Gastroesophageal sphincter (tissue), 4 donors: ENCODE results near the gene PIK3C3. TPM values are rescaled to one million over a fixed set of nuclear protein-coding genes. Genes with fewer than 3 reads are reported as not detected.

ENCODE experiments used
- ATAC-seq: fragments of 150-250 bp; one replicate; pipeline ENCODE4 v1.9.1; 2016; ENCODE audit warnings: mild to moderate bottlenecking, moderate library complexity
- H3K27ac ChIP-seq, 4 donors: fragments of 200-600 bp; sonication (generic) in 3 of 4; 1 replicate in 3 of 4; 2 replicates in 1 of 4; pipeline ENCODE4 v1.5.1; 2016 to 2019
- H3K27me3 ChIP-seq: fragments of 200-600 bp; sonication (generic); one replicate; pipeline ENCODE4 v1.5.1; 2019
- H3K36me3 ChIP-seq, 2 donors: fragments of 200-600 bp; sonication (generic); one replicate each; pipeline ENCODE4 v1.5.1; 2019; ENCODE audit warnings: control low read depth in 1 of 2
- H3K4me1 ChIP-seq, 3 donors: fragments of 200-600 bp; sonication (generic); 1 replicate in 2 of 3; 2 replicates in 1 of 3; pipeline ENCODE4 v1.5.1; 2016 to 2019; ENCODE audit warnings: control low read depth in 2 of 3
- H3K4me3 ChIP-seq, 2 donors: fragments of 200-600 bp; sonication (generic); one replicate each; pipeline ENCODE4 v1.5.1; 2019; ENCODE audit warnings: mild to moderate bottlenecking in 1 of 2, moderate library complexity in 1 of 2
- H3K9me3 ChIP-seq, 3 donors: fragments of 200-600 bp; sonication (generic); one replicate each; pipeline ENCODE4 v1.5.1; 2017 to 2019; ENCODE audit warnings: control low read depth in 2 of 3
- CTCF ChIP-seq, 4 experiments: fragments of 200-600 bp in 2 of 4; fragments of 450-650 bp in 2 of 4; sonication (generic) in 1 of 4; IDR thresholded peaks; one replicate each; pipeline ENCODE4 v1.5.1; 2017 to 2019; ENCODE audit warnings: antibody characterized with exemption in 4 of 4, mild to moderate bottlenecking in 2 of 4, moderate library complexity in 2 of 4
- EP300 ChIP-seq: sonication (generic); formaldehyde crosslinking; IDR thresholded peaks from one replicate; pipeline ENCODE4 v1.6.1; 2017; ENCODE audit warnings: antibody characterized with exemption, mild to moderate bottlenecking
- POLR2A ChIP-seq, 2 donors: fragments of 450-650 bp; IDR thresholded peaks; one replicate each; pipeline ENCODE4 v1.6.1; 2017; ENCODE audit warnings: antibody characterized with exemption in 2 of 2, mild to moderate bottlenecking in 2 of 2, moderate library complexity in 1 of 2
- POLR2AphosphoS5 ChIP-seq: sonication (generic); formaldehyde crosslinking; IDR thresholded peaks from one replicate; pipeline ENCODE4 v1.6.1; 2017; ENCODE audit warnings: antibody characterized with exemption
- WGBS, 2 donors: methylation state at CpG; one replicate each; pipeline ENCODE4 v1.1.5; 2018; ENCODE audit warnings: low coverage in 1 of 2; 5-methylcytosine and 5-hydroxymethylcytosine counted together
- total RNA-seq, 4 donors: library from RNA; depleted of rRNA; stranded (reverse); fragments of >200 nt; gene quantifications; one replicate each; pipeline ENCODE4 v1.1.0, GENCODE V29; 2016

The PIK3C3 gene
- total RNA-seq, 4 donors from 2014 or later = 34.2 to 55.6 (median 40.9) TPM

- 90% methylated on average over 4 of the region's 4 CpGs; no CpG with 5 or more reads in 1 of the 2 donors for WGBS, 2 donors
- no peak for TF ChIP-seq POLR2AphosphoS5
- TF ChIP-seq EP300 = no peak
- TF ChIP-seq CTCF (IDR thresholded peaks at IDR 0.05) = no peak
- TF ChIP-seq POLR2A (IDR thresholded peaks at IDR 0.05) = no peak
- Histone ChIP-seq H3K4me1 (no peaks in the 10 kb centered on the region), H3K9me3 (no peaks in the 10 kb centered on the region), H3K27me3 (no peaks in the 10 kb centered on the region), H3K4me3 (no peak overlapping the region), H3K27ac (no peak overlapping the region), H3K36me3 (peaks cover 0 to 25% of the 10 kb centered on the region in 2 donors)
- ATAC-seq = no peak
Observed at GRCh38 chr18:42086288-42086687, 131.3 kb downstream of the PIK3C3 start.

- Histone ChIP-seq H3K36me3 (peaks cover 0 to 17% of the 10 kb centered on the region in 2 donors), H3K4me3 (no peak overlapping the region), H3K27me3 (no peaks in the 10 kb centered on the region), H3K9me3 (no peaks in the 10 kb centered on the region), H3K27ac (no peak overlapping the region), H3K4me1 (no peaks in the 10 kb centered on the region)
- ATAC-seq = no peak
- TF ChIP-seq EP300 (no peak), CTCF (IDR thresholded peaks at IDR 0.05) (no peak), POLR2A (IDR thresholded peaks at IDR 0.05) (no peak), POLR2AphosphoS5 (no peak)
- WGBS, 2 donors = 77 to 85% methylated on average over 4 to 7 of the region's 7 CpGs
Observed at GRCh38 chr18:42087235-42087634, 132.2 kb downstream of the PIK3C3 start.

GRCh38 chr18:42087876-42088275 is 132.8 kb downstream of the PIK3C3 start:
- WGBS, 2 donors = 86 to 89% methylated on average over 2 to 3 of the region's 4 CpGs
- no peak for TF ChIP-seq CTCF (IDR thresholded peaks at IDR 0.05)
- no peak for TF ChIP-seq EP300
- no peak for TF ChIP-seq POLR2A (IDR thresholded peaks at IDR 0.05)
- TF ChIP-seq POLR2AphosphoS5 = no peak
- Histone ChIP-seq H3K27me3 (no peaks in the 10 kb centered on the region), H3K9me3 (no peaks in the 10 kb centered on the region), H3K4me1 (no peaks in the 10 kb centered on the region), H3K27ac (no peak overlapping the region), H3K4me3 (no peak overlapping the region), H3K36me3 (peaks cover 0 to 11% of the 10 kb centered on the region in 2 donors)
- no peak for ATAC-seq

GRCh38 chr18:42092848-42093247 is 137.8 kb downstream of the PIK3C3 start:
- Histone ChIP-seq H3K27me3 (no peaks in the 10 kb centered on the region), H3K27ac (no peak overlapping the region), H3K36me3 (no peaks in the 10 kb centered on the region), H3K4me1 (no peaks in the 10 kb centered on the region), H3K9me3 (no peaks in the 10 kb centered on the region), H3K4me3 (no peak overlapping the region)
- peak; percentile 84 for ATAC-seq
- TF ChIP-seq POLR2A (IDR thresholded peaks at IDR 0.05) (no peak), POLR2AphosphoS5 (no peak), CTCF (IDR thresholded peaks at IDR 0.05) (no peak), EP300 (no peak)
- 46 to 83% methylated on average over 1 of the region's 1 CpG for WGBS, 2 donors

GRCh38 chr18:42094875-42095274 is 139.8 kb downstream of the PIK3C3 start:
- Histone ChIP-seq H3K36me3 (no peaks in the 10 kb centered on the region), H3K27me3 (no peaks in the 10 kb centered on the region), H3K27ac (no peak overlapping the region), H3K4me1 (no peaks in the 10 kb centered on the region), H3K4me3 (no peak overlapping the region), H3K9me3 (no peaks in the 10 kb centered on the region)
- TF ChIP-seq EP300 (no peak), POLR2AphosphoS5 (no peak), CTCF (IDR thresholded peaks at IDR 0.05) (no peak), POLR2A (IDR thresholded peaks at IDR 0.05) (no peak)
- no peak for ATAC-seq
